Measurements from ENCODE around the gene TK1.

The TK1 gene

DNA sequence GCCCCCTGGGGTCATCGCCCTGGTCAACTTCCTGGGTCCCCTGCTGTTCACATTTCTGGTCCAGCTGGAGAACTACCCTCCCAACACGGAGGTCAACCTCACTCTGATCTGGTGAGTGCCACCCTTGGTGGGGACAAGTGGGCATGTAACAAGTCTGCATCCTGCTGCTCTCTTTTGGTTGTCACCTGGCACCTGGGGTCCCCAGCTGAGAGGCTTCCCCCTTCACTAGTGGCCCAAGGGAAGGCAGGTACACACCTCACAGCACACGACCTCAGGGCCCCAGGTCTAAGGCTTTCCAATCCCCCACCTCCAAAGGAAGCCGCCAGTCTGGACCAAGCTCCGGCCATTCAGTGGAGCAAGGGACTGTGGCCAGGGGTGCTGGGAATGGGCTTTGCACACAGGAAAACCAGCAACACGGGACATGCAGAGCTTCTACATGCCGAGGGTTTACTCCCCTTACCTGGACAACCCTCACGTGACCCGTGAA is 51.9 kb downstream of the TK1 start:
- TF ChIP-seq TAF1 (IDR thresholded peaks at IDR 0.05; ENCODE audit: borderline replicate concordance, low read depth, low read length) (no peak), POLR2A (IDR thresholded peaks at IDR 0.05; ENCODE audit: low read depth, low read length) (no peak), POLR2AphosphoS5 (IDR thresholded peaks at IDR 0.05; ENCODE audit: low read depth, low read length) (no peak)
- FAIRE-seq (no peak), DNase-seq (ENCODE audit: insufficient read length) (no peak)

GRCh38 chr17:78133971-78134898 is 52.6 kb downstream of the TK1 start:
- DNase-seq (ENCODE audit: insufficient read length), result no peak
- peak; percentile 44 for TF ChIP-seq POLR2AphosphoS5 (IDR thresholded peaks at IDR 0.05; ENCODE audit: low read depth, low read length)
- peak; percentile 25; the same call in 1 of the 2 replicates for TF ChIP-seq POLR2A (IDR thresholded peaks at IDR 0.05; ENCODE audit: low read depth, low read length)
- TF ChIP-seq TAF1 (IDR thresholded peaks at IDR 0.05; ENCODE audit: borderline replicate concordance, low read depth, low read length), result no peak
- peak; percentile 81 for FAIRE-seq

GRCh38 chr17:78133179-78133951 is 53.5 kb downstream of the TK1 start:
- FAIRE-seq, result no peak
- no peak for TF ChIP-seq POLR2AphosphoS5 (IDR thresholded peaks at IDR 0.05; ENCODE audit: low read depth, low read length)
- TF ChIP-seq TAF1 (IDR thresholded peaks at IDR 0.05; ENCODE audit: borderline replicate concordance, low read depth, low read length), result no peak
- TF ChIP-seq POLR2A (IDR thresholded peaks at IDR 0.05; ENCODE audit: low read depth, low read length), result no peak
- no peak for DNase-seq (ENCODE audit: insufficient read length)

- TF ChIP-seq POLR2AphosphoS5 (IDR thresholded peaks at IDR 0.05; ENCODE audit: low read depth, low read length) (no peak), TAF1 (IDR thresholded peaks at IDR 0.05; ENCODE audit: borderline replicate concordance, low read depth, low read length) (no peak), POLR2A (IDR thresholded peaks at IDR 0.05; ENCODE audit: low read depth, low read length) (no peak)
- DNase-seq (ENCODE audit: insufficient read length) (no peak), FAIRE-seq (no peak)
Observed at GRCh38 chr17:78132767-78133178, 54.1 kb downstream of the TK1 start.

DNA sequence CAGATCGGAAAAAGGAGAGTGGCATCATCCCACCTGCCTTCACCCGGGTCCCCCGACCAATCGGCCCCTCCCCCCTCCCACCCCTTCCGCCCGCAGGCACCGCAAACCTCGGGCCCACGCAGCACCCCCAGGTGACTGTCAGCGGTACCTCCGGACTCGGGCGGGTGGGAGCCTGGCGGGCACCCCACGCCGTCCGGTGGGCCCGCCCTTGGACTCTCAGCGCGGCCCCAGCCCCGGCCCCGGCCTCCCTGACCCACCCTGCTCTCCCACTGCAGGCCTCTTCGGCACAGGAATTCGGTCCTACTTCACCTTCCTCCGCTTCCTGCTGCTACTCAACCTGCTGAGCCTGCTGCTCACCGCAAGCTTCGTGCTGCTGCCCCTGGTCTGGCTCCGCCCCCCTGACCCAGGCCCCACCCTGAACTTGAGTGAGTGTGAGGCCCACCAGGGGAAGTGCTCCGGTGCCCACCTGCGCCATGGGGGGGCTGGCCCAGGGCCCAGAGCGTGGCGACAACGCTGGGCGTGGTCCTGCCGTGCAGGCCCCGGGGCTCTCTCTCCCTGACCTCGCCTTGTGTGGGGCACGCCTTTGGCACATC is 54.7 kb downstream of the TK1 start:
- TF ChIP-seq TAF1 (IDR thresholded peaks at IDR 0.05; ENCODE audit: borderline replicate concordance, low read depth, low read length) (no peak), POLR2A (IDR thresholded peaks at IDR 0.05; ENCODE audit: low read depth, low read length) (peak; percentile 40; the same call in 1 of the 2 replicates), POLR2AphosphoS5 (IDR thresholded peaks at IDR 0.05; ENCODE audit: low read depth, low read length) (peak; percentile 71; the same call in 1 of the 2 replicates)
- no peak for DNase-seq (ENCODE audit: insufficient read length)
- FAIRE-seq, result peak; percentile 84

- TF ChIP-seq TAF1 (IDR thresholded peaks at IDR 0.05; ENCODE audit: borderline replicate concordance, low read depth, low read length), result no peak
- TF ChIP-seq POLR2A (IDR thresholded peaks at IDR 0.05; ENCODE audit: low read depth, low read length), result peak; percentile 8; the same call in 1 of the 2 replicates
- TF ChIP-seq POLR2AphosphoS5 (IDR thresholded peaks at IDR 0.05; ENCODE audit: low read depth, low read length), result 0 out of 2 replicates have a peak, but pooled peaks have one; percentile 37
- FAIRE-seq, result peak; percentile 36
- DNase-seq (ENCODE audit: insufficient read length), result no peak
Observed at GRCh38 chr17:78131172-78132083, 55.4 kb downstream of the TK1 start.

GRCh38 chr17:78130437-78131101 is 56.3 kb downstream of the TK1 start, which contains the start of gene TMC8:
TMC8 (plus strand) TSS chr17:78130771; CDS start chr17:78131589, 818 bp downstream.
- DNase-seq (ENCODE audit: insufficient read length), result peak; percentile 72
- TF ChIP-seq POLR2A (IDR thresholded peaks at IDR 0.05; ENCODE audit: low read depth, low read length), result peak; percentile 78
- TF ChIP-seq TAF1 (IDR thresholded peaks at IDR 0.05; ENCODE audit: borderline replicate concordance, low read depth, low read length), result peak; percentile 60; the same call in 1 of the 2 replicates
- peak; percentile 72 for TF ChIP-seq POLR2AphosphoS5 (IDR thresholded peaks at IDR 0.05; ENCODE audit: low read depth, low read length)
- peak; percentile 89 for FAIRE-seq

DNA sequence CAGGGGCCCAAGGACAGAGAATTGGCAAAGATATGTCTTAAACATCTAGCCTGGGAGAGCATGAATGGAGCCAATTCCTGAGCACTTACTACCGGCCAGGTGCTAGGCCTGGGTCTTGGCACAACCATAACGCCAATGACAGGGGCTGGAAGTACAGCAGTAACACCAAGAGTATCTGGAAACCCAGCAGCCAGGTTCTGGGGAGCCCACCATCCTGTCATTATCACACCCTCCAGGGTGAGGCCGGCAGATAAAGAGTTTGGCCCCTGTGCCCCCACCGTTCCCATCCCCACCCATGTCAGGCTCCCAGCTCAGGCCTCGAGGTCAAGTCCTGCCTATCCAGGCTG is 56.8 kb downstream of the TK1 start:
- FAIRE-seq (peak; percentile 14), DNase-seq (ENCODE audit: insufficient read length) (no peak)
- TF ChIP-seq TAF1 (IDR thresholded peaks at IDR 0.05; ENCODE audit: borderline replicate concordance, low read depth, low read length), result no peak
- TF ChIP-seq POLR2AphosphoS5 (IDR thresholded peaks at IDR 0.05; ENCODE audit: low read depth, low read length), result no peak
- no peak for TF ChIP-seq POLR2A (IDR thresholded peaks at IDR 0.05; ENCODE audit: low read depth, low read length)

DNA sequence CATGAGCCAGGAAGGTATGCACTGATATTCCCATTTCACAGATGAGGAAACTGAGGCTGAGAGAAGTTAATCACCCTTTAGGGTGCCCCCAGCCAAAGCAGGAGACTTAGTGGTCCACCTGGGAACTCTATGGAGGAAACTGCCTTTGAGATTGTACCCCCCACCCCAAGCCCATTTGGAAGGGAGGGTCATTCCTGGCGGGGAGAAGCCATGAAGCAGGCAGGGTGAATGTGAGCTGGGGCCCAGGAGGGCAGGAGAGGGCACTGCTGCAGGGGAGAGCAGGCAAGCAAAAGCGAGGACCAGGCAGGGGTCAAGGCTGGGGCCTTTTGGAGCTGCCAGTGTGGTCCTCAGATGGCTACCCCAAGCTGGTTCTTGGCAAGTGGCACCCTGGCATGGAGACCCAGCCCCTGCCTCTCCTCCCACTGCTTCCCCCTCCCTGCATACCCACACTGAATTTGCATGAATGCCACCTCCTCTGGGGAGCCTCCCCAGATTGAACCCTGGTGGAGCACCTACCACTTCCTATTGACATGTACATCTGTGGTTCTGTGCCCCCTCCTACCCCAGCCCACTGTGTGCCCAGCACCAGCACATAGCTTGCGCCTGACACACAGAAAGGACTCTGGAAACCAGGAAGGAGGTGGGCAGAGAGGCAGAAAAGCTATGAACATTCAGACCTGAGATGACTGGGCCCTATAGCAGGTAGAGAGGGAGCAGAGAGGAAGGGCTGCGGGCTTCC is 57.3 kb downstream of the TK1 start:
- FAIRE-seq, result peak; percentile 27
- TF ChIP-seq POLR2AphosphoS5 (IDR thresholded peaks at IDR 0.05; ENCODE audit: low read depth, low read length) (no peak), TAF1 (IDR thresholded peaks at IDR 0.05; ENCODE audit: borderline replicate concordance, low read depth, low read length) (no peak), POLR2A (IDR thresholded peaks at IDR 0.05; ENCODE audit: low read depth, low read length) (no peak)
- no peak for DNase-seq (ENCODE audit: insufficient read length)
